ENCODE results near the gene ICE1. TPM values are rescaled to one million over a fixed set of nuclear protein-coding genes. Genes with fewer than 3 reads are reported as not detected.

The ICE1 gene
- total RNA-seq, 1 experiment from 2014 or later = 38.3 TPM

GRCh38 chr5:5487585-5488360 is 65.3 kb downstream of the ICE1 start:
- no TSS peak for BruUV-seq (replicated peaks)

More at GRCh38 chr5:5487585-5488360, 65.3 kb downstream of the ICE1 start:
- ChIA-PET CTCF (interaction anchor here (0.5 to 0.6 kb wide), 2 partner anchors 948 to 950 kb away, joined by 5 read pairs; no protein-coding TSS in a partner anchor), POLR2A (no interaction called here)
- no peaks in the 10 kb centered on the region for H3K27me3 ChIP-seq (ENCODE audit: control insufficient read depth, insufficient read depth, low read length)
- H3K9me3 ChIP-seq (ENCODE audit: control insufficient read depth, insufficient read depth, low read depth, low read length) = no peaks in the 10 kb centered on the region
- no peak overlapping the region for H3K4me3 ChIP-seq (ENCODE audit: low read depth in 2 of 2, low read length in 2 of 2)
- peaks cover 7% of the 10 kb centered on the region; the same call in 1 of the 2 replicates for H3K36me3 ChIP-seq (ENCODE audit: control insufficient read depth, insufficient read depth, low read length)
- DNase-seq (ENCODE audit: low read depth, low spot score) (no peak), ATAC-seq (no peak)
- no peak for TF ChIP-seq TCF7L2 (IDR thresholded peaks at IDR 0.05; ENCODE audit: low read depth, low read length)
- no peak for TF ChIP-seq CTCF (IDR thresholded peaks at IDR 0.05)
- TF ChIP-seq REST (IDR thresholded peaks at IDR 0.05; ENCODE audit: insufficient read depth in 1 of 2, low read depth in 2 of 2, low read length in 1 of 2) = no peak
- no peak for TF ChIP-seq POLR2AphosphoS5 (IDR thresholded peaks at IDR 0.05; ENCODE audit: low read depth, low read length)
- no peak for TF ChIP-seq SIN3A (IDR thresholded peaks at IDR 0.05; ENCODE audit: borderline replicate concordance, insufficient read depth, low read depth, low read length)
- intact Hi-C loops (cut with micrococcal nuclease; ENCODE audit: unreplicated experiment) = no loop called here
- in situ Hi-C loops (cut with HindIII; ENCODE audit: low pct_unique_long_range_greater_than_20kb, low sequenced_read_pairs) = no loop called here
- no peak overlapping the region for H3K27ac ChIP-seq (ENCODE audit: low read length)
- H3K4me1 ChIP-seq (ENCODE audit: control insufficient read depth, insufficient read depth, low read length) = no peaks in the 10 kb centered on the region
